LNCAP (cell line): ENCODE measurements around the gene DOCK10.

ENCODE experiments used
- CTCF ChIP-seq: fragments of 450-650 bp; IDR thresholded peaks from 2 replicates; pipeline ENCODE4 v1.5.1; 2017; ENCODE audit warnings: mild to moderate bottlenecking

The DOCK10 gene

GRCh38 chr2:224904381-224904780 is 137.9 kb downstream of the DOCK10 start:
- TF ChIP-seq CTCF, result no peak

GRCh38 chr2:224903621-224904020 is 138.6 kb downstream of the DOCK10 start:
- TF ChIP-seq CTCF, result no peak

GRCh38 chr2:224901121-224901676 is 141.1 kb downstream of the DOCK10 start:
- TF ChIP-seq CTCF, result no peak

GRCh38 chr2:224895377-224895776 is 146.9 kb downstream of the DOCK10 start:
- TF ChIP-seq CTCF, result no peak

GRCh38 chr2:224894356-224894755 is 147.9 kb downstream of the DOCK10 start:
- no peak for TF ChIP-seq CTCF

GRCh38 chr2:224893848-224894247 is 148.4 kb downstream of the DOCK10 start:
- no peak for TF ChIP-seq CTCF

GRCh38 chr2:224892574-224893204 is 149.6 kb downstream of the DOCK10 start:
- TF ChIP-seq CTCF, result no peak

GRCh38 chr2:224890372-224890771 is 151.9 kb downstream of the DOCK10 start:
- TF ChIP-seq CTCF, result no peak
